Stimulated activated CD8-positive, alpha-beta memory T cell treated with anti-CD3 and anti-CD28 coated beads, Interleukin-7, amount 100 ng/mL, for 24 hours (primary cell): ENCODE data around the gene SLC7A14.
"Not testable (repeated sequence)": the region's sequence is repeated elsewhere in the genome, so short reads cannot be mapped to it uniquely, and the experiment has no call there.

Source experiments
- DNase-seq: peaks from one replicate; pipeline ENCODE4 v3.0.0-alpha.2; 2020; ENCODE audit warnings: low read depth

The SLC7A14 gene

DNA sequence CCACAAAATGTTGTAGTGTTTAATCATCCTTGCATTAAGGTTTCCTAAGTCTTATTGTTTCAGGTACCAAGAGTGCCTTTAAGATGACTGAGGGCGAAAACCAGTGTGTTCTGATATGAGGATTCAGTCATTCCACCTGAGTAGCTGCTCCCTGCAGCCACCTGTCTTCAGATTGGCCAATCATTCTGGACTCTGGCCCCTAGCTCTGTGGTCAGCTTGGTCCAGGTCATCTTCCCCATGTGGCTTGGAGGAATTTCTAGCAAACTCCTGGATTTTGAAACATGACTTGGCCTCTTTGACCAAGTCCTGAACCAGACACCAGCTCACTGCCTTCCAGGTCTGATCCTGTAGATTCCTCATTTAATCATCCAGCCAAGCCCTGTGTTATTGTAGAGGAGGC, 7.8 kb upstream of the SLC7A14 start:
- DNase-seq = no peak

DNA sequence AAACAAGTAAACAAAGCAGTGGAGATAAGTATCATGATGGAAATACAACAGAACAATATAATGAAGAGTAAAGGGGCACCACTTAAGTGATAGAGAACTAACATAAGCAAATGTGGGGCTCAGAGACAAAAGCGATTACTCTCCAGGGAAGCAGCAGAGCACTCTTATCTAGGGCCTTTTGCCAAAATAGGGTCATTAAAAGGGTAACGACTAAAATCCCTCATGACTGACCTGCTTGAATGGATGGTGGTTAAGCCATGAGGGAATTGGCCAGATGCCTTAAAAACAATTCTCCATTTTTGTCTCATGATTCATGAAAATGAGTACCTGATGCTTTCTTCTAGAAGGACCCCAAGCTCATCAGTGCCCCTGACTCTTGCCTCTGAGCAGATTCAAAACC, 3.2 kb upstream of the SLC7A14 start:
- DNase-seq = no peak

DNA sequence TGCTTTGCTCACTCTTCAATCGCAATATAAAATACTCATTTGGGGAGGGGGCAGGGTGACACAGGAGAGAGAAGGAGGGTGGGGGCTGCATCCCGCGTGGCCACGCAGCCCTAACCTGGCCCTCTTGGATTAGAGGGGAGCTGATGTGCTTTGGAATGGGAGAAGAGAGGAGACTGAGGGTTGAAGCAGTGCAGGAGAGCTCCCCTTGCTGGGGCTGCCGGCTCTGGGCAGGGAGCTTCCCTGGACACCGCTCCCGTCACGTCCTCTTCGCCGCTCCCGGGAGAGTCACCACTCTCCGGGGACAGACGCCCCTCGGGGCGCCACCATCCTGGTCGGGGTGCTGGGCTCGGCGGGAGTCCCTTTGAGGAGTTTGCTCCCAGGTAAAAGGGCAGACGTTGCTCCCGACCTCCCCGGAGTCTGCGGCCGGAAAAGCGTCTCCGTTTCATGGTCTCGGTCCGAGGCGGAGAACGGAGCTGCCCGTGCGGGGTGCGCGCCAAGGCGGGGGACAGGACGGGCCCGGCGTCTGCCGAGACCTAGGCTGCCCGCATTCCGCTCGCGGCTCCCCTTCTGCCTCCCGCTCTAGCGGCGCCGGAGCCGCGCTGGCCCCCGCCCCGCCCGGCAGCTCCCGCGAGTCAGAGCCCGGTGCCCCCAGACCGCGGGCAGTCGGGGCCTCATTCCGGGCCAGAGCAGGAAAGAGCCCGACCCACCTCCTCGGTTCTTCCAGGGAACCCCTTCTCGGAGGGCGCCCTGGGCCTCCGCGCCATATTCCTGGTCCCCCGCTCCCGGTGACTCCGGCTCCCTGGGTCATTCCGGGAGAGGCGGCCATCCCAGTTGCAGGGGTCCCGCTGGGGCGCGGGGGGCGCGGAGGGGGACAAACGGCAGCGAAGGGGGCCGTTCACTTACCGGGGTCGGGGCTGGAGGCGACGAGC, 603 bp downstream of the SLC7A14 start:
- DNase-seq = no peak

DNA sequence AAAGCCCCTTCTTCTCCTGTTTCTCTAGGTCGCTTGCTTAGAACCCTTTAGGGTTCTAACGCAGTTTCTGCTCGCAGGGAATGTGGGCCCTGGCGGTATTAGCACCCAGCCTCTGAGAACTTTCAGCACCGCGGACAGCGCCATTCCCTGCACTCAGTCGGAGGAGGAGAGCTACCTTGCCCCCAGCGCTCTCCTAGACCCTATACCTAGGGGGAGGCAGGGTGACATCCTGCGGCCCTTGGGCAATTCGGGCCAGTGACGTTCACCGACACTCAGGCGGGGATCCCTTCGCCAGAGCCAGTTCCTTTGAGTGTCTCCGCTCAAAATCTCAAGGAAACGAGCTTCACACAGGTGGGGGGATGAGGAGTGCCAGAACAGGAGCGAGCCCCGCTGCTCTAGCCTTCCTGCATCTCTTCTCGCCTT, 1.3 kb downstream of the SLC7A14 start:
- DNase-seq = peak; percentile 20

DNA sequence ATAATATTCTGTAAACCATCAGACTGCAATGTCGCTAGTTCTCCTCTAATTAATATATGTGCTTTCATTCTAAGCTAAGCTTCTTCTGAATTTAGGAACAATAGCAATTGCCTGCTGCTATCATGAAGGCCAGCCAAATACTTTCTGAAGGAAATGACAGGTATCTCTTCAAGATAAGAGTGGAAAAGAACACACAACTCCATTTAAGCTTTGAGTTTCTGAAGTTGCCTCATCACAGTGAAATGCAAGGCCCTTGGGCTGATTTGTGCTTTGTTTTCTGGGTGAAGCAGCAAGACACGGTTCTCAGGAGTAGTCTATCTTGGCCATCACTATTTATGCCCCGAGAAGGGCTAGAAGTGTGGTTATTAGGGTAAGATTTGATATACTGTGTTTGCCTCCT, 6.2 kb downstream of the SLC7A14 start:
- DNase-seq = no peak

DNA sequence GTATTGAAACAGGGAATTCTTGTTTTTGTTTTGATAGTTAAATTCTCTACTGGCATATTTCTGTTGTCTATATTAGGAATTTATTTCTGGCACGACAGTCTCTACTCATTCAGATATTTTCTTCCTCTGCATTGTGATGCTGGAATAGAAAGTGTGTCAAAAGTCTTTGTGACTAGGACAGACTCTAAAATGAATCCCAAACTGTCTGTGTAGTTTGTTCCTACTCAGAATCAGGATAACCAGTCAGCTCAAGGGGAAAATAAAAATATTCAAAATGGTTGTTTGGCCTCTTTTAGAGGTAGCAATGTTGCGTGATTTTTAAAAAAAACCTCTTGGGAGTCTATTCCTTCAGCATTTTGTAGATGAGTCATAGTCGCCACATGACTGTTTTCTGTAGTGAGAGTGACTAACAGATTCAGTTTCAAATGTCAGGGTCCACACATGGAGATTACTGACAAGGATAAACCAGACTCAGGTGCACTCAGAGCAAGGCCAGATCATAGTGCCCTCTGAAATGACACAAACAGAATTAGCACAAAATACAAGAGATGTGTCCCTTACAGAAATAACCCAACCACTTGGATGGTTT, 13.1 kb downstream of the SLC7A14 start:
- no peak for DNase-seq

DNA sequence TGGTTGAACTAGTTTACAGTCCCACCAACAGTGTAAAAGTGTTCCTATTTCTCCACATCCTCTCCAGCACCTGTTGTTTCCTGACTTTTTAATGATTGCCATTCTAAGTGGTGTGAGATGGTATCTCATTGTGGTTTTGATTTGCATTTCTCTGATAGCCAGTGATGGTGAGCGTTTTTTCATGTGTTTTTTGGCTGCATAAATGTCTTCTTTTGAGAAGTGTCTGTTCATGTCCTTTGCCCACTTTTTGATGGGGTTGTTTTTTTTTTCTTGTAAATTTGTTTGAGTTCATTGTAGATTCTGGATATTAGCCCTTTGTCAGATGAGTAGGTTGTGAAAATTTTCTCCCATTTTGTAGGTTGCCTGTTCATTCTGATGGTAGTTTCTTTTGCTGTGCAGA, 18.3 kb downstream of the SLC7A14 start:
- DNase-seq = not testable (repeated sequence)

DNA sequence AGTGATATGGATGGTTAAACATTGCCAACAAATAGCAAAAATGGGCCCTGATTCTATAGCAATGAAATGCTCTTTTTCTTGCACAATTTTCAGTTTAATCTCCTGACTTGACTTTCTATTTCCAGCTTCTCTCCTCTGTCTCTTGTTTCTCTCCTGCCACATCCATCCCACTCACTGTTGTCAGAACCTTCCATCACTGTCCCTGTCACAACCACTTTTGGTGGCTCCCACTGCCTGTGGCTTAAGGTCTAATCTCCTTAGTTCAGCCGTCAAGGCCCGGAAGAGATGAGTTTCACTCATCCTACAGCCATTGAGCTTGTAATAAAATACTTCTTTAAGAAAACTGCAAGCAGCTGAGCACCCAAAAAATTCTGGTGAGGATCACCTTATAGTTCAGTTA, 19.5 kb downstream of the SLC7A14 start:
- DNase-seq = no peak

DNA sequence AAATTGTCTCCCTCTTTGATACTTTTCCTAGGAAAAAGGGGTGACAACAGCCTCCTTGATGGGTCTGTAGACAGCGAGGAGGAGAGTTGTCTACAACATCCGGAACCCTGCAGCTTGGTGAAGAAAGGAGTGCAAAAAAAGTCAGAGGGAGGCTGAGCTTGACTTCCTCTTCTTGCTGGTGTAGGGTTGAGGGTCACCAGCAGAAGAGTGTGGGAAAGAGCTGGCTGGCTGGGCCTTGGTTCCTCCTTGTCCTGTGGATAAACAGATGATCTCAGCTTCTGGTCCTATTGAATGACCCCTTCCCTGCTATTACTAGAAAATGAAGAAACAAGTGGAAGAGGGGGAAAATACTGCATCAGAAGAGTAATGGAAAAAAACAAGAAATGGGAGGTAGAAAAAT, 20.4 kb downstream of the SLC7A14 start:
- DNase-seq = no peak

DNA sequence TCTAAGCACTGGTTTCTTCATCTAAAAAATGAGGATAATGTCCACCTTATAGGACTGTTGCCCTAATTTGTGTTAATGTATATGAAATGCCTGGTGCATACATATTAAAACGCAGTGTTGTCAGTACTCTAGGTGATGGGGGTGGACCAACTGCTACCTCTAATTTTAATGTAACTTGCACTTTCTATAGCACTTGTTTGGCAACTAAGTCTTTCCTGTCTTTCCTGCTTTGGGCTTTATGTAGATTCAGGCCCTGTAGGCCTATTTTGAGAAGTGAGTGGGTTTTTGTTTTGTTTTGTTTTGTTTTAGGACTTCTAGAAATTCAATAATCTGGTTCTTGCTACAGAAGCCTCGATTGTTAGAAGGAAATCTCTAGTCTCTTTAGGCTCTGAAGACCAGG, 21.2 kb downstream of the SLC7A14 start:
- no peak for DNase-seq

DNA sequence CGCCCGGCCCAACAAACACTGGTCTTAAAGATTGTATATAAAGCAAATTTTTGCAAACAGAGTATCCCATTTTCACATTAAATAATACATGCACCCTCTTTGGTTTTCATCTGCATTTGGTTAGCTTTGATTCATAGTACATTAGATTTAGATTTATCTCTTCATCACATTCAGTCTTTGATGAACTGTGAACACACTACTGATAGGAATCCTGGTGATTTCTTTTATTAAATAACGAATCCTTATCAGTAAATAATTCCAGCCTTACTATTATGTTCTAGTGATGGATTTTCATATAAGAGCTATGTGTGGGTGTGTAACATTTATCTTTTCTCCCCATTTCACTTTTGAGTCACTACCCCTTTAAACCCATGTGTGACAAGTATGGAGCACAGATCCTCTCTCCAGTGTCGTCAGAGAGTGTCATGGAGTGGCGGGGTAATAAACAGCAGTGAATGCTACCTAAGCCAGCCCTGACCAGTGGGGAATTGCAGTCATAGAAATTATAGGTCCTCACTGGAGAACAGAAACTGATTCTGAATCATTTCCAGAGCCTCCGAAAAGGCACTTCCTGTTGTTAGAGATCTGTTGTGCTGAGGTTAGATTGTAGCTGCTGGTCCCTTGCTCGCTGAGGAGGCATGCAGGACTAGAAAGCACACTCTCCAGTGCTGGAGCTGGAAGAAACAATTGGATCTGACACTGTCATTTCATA, 22.0 kb downstream of the SLC7A14 start:
- no peak for DNase-seq

DNA sequence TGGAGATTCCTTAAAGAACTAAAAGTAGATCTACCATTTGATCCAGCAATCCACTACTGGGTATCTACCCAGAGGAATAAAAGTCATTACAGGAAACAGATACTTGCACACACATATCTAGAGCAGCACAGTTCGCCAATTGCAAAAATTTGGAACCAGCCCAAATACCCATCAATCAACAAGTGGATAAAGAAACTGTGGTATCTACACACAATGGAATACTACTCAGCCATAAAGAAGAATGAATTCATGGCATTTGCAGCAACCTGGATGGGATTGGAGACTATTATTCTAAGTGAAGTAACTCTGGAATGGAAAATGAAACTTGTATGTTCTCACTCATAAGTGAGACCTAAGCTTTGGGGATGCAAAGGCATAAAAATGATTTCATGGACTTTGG, 23.8 kb downstream of the SLC7A14 start:
- no peak for DNase-seq

DNA sequence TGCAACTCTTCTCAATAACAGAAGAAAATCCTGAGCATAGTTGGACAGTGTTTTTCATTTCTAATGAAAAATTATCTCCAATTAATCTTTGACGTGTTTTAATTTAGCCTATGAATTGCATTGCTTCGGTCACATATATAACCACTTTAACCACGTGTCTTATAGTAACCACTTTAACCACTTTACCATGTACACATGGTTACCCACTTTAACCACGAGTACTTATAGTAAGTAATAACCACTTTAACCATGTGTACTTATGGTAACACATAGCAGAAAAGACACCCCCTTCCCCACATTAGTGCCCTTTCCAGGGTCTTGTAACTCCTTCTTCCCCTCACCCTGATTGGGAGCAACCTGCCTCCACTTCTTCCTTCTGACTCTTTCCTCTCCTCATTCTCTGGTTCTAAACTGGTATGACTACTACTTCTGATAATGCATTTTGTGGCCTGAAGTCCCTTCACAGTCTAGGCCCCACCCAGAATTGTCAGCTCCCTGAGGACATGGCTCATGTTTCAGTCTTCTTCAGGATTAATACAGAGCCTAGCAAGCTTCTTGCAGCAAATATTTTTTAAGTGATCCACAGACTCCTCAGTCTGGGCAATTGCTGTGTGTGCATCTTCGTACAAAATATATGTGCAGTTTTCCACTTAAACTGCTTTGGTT, 25.0 kb downstream of the SLC7A14 start:
- no peak for DNase-seq

DNA sequence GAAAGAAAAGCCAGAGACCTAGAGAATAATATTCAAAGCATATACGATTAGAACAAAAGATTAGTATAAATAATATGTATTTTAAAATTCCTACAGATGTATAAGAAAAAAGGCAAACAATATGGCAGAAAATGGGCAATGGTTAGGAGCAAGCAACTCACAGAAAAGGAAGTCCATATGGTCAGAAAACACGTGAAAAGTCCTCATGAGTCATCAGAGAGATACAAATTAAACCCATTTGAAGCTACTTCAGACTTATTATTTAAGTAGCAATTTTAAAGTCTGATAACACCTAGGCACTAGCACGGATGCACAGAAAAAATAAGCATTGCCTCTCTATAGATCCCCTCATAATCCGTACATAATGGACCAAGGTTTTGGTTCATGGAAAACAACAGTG, 25.6 kb downstream of the SLC7A14 start:
- no peak for DNase-seq

DNA sequence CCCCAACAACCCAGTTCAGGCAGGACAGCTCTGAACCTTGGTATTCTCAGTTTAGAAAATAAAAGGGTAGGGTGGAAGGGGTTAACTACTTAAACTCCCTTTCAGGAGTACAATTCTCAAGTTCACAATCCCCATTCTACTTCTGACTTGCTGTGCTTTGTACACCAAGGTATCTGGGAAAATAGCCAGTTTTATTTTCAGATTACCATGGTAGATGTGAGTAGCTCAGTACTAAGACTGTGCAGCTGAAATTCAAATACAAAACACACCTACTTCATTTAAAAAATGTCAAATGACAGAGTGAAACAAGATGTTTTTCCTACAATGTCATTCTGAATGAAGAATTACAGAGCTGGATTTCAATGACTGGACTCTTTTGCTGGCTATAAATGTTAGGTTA, 27.4 kb downstream of the SLC7A14 start:
- no peak for DNase-seq

DNA sequence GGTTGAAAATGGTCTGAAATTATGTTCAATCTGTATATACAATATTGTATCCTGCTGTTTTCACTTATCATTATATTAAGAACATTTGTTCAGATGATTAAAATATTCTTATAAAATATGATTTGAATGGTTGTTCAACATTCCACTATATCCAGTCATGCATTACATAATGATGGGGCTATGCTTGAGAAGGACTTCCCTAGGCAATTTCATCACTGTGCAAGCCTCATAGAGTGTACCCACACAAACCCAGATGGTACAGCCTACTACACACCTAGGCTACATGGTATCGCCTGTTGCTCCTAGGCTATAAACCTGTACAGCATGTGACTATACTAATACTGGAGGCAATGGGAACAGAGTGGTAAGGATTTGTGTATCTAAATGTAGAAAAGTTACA, 30.5 kb downstream of the SLC7A14 start:
- DNase-seq = no peak

DNA sequence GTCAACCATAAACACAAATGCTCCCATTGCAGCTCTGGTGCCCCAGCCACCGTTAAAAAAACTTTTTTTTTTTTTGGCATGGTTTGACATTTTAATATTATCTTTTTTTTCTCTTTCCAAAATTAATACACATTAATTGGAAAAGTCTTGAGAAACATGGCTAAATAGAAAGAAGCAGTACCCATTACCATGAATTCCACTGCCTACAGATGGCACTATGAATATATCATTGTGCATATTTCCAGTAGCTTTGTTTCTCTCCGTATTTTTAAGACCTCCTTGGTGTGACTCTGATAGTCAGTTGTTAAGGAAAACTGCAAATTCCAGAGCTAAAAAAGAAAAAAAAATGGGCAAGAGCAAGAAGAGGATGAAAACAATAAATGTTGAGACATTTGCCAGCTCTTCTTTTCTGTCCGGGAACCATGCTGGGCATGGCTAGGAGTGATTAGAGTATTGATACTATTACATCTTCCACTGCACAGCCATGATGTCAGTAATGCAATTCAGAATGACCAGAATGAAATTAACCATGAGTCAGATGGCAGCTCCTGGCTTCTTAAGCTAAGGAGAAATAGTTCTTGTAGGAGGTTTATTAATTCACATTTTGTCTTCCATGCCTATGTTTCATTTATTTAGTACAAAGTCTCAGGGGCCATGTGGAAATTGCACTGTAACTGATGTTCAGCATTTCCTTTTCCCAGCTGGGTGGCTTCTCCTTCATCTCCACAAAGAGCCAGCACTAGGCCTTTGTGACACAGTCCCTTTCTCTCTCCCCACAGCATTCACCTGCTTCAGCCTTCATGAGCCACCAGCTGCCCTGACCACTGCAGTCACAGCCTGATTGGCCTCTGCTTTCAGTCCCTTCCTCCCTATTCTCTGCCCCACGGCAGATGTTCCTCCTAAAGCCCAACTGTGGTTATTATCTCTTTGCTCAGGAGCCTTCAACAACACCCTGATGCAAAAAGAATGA, 31.8 kb downstream of the SLC7A14 start:
- DNase-seq = no peak

DNA sequence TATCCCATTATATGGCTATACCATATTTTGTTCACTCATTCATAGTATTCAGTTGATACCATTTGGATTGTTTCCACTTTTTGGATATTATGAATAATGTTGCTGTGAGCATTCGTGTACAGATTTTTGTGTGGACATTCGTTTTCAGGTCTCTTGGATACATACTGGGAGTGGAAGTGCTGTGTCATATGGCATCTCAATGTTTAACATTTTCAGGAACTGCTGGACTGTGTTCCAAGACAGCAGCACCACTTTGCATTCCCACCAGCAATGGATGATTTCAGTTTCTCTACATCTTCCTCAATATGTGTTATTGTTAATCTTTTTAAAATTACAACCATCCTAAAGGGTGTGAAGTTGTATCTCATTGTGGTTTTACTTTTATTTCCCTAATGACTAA, 34.6 kb downstream of the SLC7A14 start:
- no peak for DNase-seq

DNA sequence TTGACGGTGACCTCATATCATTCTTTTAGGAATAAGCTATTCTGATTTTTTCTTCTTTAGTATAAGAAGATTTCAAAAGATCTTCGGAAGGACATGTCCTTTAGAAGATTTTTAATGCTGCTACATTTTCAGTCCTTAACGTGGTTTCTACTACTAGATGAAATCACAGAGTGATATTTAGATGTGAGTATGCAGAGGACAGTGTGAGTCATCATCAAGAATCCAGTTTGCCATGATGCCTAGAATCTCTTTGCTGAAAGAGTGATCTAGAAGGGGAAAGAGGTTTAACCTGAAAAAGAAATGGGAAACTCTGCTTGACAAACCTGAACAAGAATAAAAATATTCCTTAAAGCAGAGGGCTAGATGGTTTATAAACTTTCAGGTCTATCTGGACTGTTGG, 43.2 kb downstream of the SLC7A14 start:
- no peak for DNase-seq

DNA sequence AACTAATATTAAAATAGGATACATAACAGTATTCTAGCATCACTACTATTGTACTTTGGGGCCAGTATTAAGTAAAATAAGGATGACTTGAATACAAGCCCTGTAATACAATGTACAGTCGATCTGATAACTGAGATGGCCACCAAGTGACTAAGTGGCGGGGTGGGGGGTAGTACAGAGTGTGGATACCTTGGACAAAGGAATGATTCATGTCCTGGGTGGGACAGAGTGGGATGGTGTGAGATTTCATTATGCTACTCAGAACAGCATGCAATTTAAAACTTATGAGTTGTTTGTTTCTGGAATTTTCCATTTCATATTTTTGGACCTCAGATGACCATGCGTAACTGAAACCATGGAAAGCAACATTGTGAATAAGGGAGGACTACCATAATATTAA, 46.0 kb downstream of the SLC7A14 start:
- no peak for DNase-seq

DNA sequence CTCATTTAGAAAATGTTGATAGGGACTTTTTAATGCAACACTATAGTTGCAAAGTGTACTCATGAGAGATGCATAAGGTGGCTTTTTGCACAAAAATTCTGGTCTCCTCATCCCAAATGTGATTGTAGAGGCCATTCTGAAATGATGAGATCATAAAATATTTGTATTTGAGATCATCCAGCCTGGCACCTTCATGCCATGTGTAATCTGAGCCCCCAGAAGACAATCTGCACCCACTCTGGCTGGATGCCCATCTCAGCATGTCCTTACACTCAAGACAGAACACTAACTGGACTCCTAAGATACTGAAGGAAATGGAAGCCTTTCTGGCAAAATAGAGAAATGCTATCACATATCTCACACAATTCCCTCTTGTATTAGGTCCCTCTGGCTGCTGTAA, 49.2 kb downstream of the SLC7A14 start:
- no peak for DNase-seq
